ENCODE data around the gene ELF1. TPM values are rescaled to one million over a fixed set of nuclear protein-coding genes. Genes with fewer than 3 reads are reported as not detected.

The ELF1 gene
- total and polyA plus RNA-seq, 7 donors: 7.3 to 28.6 (median 22.4) TPM

- Histone ChIP-seq H3K4me1 (peaks cover 4% of the 10 kb centered on the region), H3K27me3 (ENCODE audit: insufficient read depth in 3 of 3, low read length in 2 of 3) (no peaks in the 10 kb centered on the region), H3K9me3 (no peaks in the 10 kb centered on the region), H3K27ac (no peak overlapping the region), H3K4me3 (no peak overlapping the region), H3K36me3 (ENCODE audit: insufficient read depth in 1 of 2, low read depth in 1 of 2) (no peaks in the 10 kb centered on the region)
- ATAC-seq (no peak), DNase-seq (no peak)
- intact Hi-C loops (cut with DNase I): no loop called here
- WGBS, 3 donors: 64 to 74% (median 65%) methylated on average over 2 of the region's 2 CpGs
- TF ChIP-seq CTCF (IDR thresholded peaks at IDR 0.05): no peak
Measured at GRCh38 chr13:41012536-41012935, 6.6 kb downstream of the ELF1 start.

GRCh38 chr13:41011382-41011956, 7.6 kb downstream of the ELF1 start:
- Histone ChIP-seq H3K9me3 (no peaks in the 10 kb centered on the region), H3K27ac (no peak overlapping the region), H3K4me1 (peaks cover 13% of the 10 kb centered on the region), H3K27me3 (ENCODE audit: insufficient read depth in 3 of 3, low read length in 2 of 3) (no peaks in the 10 kb centered on the region), H3K4me3 (no peak overlapping the region), H3K36me3 (ENCODE audit: insufficient read depth in 1 of 2, low read depth in 1 of 2) (no peaks in the 10 kb centered on the region)
- intact Hi-C loops (cut with DNase I): no loop called here
- WGBS, 3 donors: 83 to 92% (median 88%) methylated on average over 4 of the region's 4 CpGs
- no peak for TF ChIP-seq CTCF (IDR thresholded peaks at IDR 0.05)
- ATAC-seq: no peak
- DNase-seq: no peak

GRCh38 chr13:41008349-41008980, 10.7 kb downstream of the ELF1 start:
- no peaks in the 10 kb centered on the region for H3K27me3 ChIP-seq (ENCODE audit: insufficient read depth in 3 of 3, low read length in 2 of 3)
- WGBS, 3 donors: 93 to 98% (median 96%) methylated on average over 2 of the region's 2 CpGs
- no peak for DNase-seq
- H3K4me1 ChIP-seq: peaks cover 26% of the 10 kb centered on the region
- no peak for TF ChIP-seq CTCF (IDR thresholded peaks at IDR 0.05)
- no peak overlapping the region for H3K4me3 ChIP-seq
- H3K9me3 ChIP-seq: no peaks in the 10 kb centered on the region
- intact Hi-C loops (cut with DNase I): no loop called here
- H3K36me3 ChIP-seq (ENCODE audit: insufficient read depth in 1 of 2, low read depth in 1 of 2): no peaks in the 10 kb centered on the region
- H3K27ac ChIP-seq: no peak overlapping the region
- peak in 1 of 4 donors; percentile 30 for ATAC-seq

- ATAC-seq: peak in 1 of 4 donors; percentile 60
- peaks cover 30% of the 10 kb centered on the region for H3K4me1 ChIP-seq
- 81 to 85% (median 83%) methylated on average over 3 of the region's 3 CpGs for WGBS, 3 donors
Measured at GRCh38 chr13:41007744-41008128, 11.4 kb downstream of the ELF1 start.

More at GRCh38 chr13:41007744-41008128, 11.4 kb downstream of the ELF1 start:
- H3K36me3 ChIP-seq (ENCODE audit: insufficient read depth in 1 of 2, low read depth in 1 of 2): no peaks in the 10 kb centered on the region
- H3K27ac ChIP-seq: no peak overlapping the region
- no peak for DNase-seq
- H3K4me3 ChIP-seq: no peak overlapping the region
- no peak for TF ChIP-seq CTCF (IDR thresholded peaks at IDR 0.05)
- intact Hi-C loops (cut with DNase I): no loop called here
- H3K27me3 ChIP-seq (ENCODE audit: insufficient read depth in 3 of 3, low read length in 2 of 3): no peaks in the 10 kb centered on the region
- no peaks in the 10 kb centered on the region for H3K9me3 ChIP-seq

Data from psoas muscle (tissue), 8 donors.